Measurements from ENCODE around the gene TMEM8B. TPM values are rescaled to one million over a fixed set of nuclear protein-coding genes. Genes with fewer than 3 reads are reported as not detected.

Gene TMEM8B
- total RNA-seq, 1 experiment from 2014 or later = 4.6 TPM

DNA sequence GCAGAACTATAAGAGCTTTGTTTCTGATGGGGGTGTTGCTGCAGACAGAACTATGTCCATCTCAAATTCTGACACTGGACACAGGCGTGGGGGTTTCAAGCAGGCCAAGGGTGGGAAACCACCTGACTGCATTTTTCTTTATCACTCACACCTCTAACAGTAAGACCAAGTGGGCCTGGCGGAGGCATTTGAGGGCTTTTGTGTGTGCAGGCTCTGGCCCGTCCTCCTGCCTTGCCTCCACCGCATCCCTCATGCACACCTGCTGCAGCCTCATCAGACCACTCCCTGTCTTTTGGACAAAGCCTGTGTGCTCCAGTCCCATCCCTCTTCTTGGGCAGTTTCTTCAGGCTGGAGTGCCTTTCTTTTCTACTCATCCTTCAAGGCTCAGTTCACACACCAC, 33.3 kb downstream of the TMEM8B start:
- Mint-ChIP-seq H3K9me3 (ENCODE audit: unreplicated experiment) (no peaks in the 10 kb centered on the region), H3K27me3 (ENCODE audit: insufficient read depth, unreplicated experiment) (peaks cover 24% of the 10 kb centered on the region), H3K4me1 (ENCODE audit: insufficient read depth, unreplicated experiment) (no peaks in the 10 kb centered on the region), H3K27ac (ENCODE audit: low read depth, unreplicated experiment) (no peak overlapping the region), H3K36me3 (ENCODE audit: insufficient read depth, unreplicated experiment) (no peaks in the 10 kb centered on the region), H3K4me3 (ENCODE audit: unreplicated experiment) (no peak overlapping the region)
- CTCF ChIA-PET = interaction anchor here (2.2 kb wide), 1 partner anchor 36 kb away, joined by 5 read pairs; no protein-coding TSS in a partner anchor
- no peak for DNase-seq (ENCODE audit: unreplicated experiment)
- BruUV-seq (replicated peaks) = no TSS peak
- intact Hi-C loops (cut with micrococcal nuclease) = no loop called here
- TF ChIP-seq, protein P1, sequence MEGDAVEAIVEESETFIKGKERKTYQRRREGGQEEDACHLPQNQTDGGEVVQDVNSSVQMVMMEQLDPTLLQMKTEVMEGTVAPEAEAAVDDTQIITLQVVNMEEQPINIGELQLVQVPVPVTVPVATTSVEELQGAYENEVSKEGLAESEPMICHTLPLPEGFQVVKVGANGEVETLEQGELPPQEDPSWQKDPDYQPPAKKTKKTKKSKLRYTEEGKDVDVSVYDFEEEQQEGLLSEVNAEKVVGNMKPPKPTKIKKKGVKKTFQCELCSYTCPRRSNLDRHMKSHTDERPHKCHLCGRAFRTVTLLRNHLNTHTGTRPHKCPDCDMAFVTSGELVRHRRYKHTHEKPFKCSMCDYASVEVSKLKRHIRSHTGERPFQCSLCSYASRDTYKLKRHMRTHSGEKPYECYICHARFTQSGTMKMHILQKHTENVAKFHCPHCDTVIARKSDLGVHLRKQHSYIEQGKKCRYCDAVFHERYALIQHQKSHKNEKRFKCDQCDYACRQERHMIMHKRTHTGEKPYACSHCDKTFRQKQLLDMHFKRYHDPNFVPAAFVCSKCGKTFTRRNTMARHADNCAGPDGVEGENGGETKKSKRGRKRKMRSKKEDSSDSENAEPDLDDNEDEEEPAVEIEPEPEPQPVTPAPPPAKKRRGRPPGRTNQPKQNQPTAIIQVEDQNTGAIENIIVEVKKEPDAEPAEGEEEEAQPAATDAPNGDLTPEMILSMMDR (IDR thresholded peaks at IDR 0.05; ENCODE audit: unreplicated experiment) = no peak
- POLR2A ChIA-PET = no interaction called here

DNA sequence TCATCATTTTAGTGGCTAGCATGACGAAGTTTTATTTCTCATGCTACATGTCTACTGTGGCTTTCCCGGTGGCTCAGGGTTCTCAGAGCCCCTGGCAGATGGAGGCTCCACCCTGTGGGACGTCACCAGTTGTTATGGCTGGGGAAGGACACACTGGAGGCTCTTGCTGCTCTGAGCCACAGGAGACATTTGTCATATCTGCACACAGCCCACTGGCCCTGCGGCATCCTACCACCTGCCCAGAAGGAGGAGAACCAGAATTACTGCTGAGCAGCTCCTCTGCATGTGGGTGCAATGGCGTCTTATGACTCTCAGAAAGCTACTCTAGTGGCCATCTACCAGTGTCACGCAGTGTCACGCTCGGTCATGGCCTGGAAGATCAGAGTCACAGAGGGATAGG, 34.6 kb downstream of the TMEM8B start:
- Mint-ChIP-seq H3K4me1 (ENCODE audit: insufficient read depth, unreplicated experiment) (no peaks in the 10 kb centered on the region), H3K27me3 (ENCODE audit: insufficient read depth, unreplicated experiment) (peaks cover 20% of the 10 kb centered on the region), H3K9me3 (ENCODE audit: unreplicated experiment) (no peaks in the 10 kb centered on the region), H3K4me3 (ENCODE audit: unreplicated experiment) (no peak overlapping the region), H3K27ac (ENCODE audit: low read depth, unreplicated experiment) (no peak overlapping the region), H3K36me3 (ENCODE audit: insufficient read depth, unreplicated experiment) (no peaks in the 10 kb centered on the region)
- DNase-seq (ENCODE audit: unreplicated experiment) = no peak
- POLR2A ChIA-PET = interaction anchor here (0.9 kb wide), 1 partner anchor 35 kb away, joined by 3 read pairs; the partner anchor contains the start of genes FAM221B and TMEM8B
- TF ChIP-seq, protein P1 (IDR thresholded peaks at IDR 0.05; ENCODE audit: unreplicated experiment) = no peak
- CTCF ChIA-PET = interaction anchor here (0.6 to 2.2 kb wide), 5 partner anchors 15 to 166 kb away, joined by 3 to 5 read pairs (median 4); no protein-coding TSS in a partner anchor
- intact Hi-C loops (cut with micrococcal nuclease) = no loop called here
- no TSS peak for BruUV-seq (replicated peaks)

DNA sequence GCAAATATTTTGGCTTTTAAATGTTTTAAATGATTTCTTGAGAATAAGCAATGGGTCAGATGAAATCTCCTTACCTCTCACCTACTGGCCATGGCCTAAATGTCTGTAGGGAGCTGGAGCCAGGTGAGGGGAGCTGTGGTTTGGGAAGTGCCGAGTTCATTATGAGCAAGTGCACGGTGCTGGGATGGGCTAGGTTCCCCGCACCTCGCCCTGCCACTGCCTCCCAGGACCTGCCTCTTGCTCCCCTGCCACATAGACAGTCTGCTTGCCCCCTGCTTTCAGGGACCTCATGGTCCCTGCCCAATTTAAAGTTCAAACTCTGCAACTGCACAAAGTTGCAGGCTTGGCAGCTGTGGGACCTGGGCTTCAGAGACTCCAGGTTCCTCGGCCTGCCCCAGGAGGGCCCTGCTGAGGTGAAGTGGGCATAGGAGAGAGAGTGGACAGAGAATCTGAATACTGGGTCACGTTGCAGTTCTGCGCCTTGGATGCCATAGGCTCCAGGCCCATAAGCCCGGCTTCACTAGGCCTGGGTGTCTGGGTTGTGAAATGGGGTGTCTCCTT, 35.7 kb downstream of the TMEM8B start:
- BruUV-seq (replicated peaks) = no TSS peak
- H3K4me3 Mint-ChIP-seq (ENCODE audit: unreplicated experiment) = no peak overlapping the region

DNA sequence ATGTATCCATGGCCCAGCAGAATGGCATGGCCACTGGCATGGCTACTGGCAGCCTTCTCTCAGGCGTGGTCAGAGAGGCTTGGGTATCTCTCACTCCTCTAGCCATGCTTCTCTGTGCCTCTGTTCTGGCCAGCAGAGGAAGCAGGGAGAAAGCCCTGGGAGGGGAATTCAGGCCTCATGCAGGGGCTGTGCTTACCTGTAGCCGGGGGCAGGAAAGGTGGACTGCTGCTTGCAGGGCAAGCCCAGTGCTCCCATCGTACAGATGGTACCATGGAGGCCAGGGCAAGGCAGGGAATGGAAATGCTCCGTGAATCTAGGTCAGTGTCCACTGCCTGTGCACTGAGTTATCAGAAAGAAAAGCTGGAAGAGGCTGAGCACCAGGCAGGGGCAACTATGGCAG, 38.5 kb downstream of the TMEM8B start:
- ChIA-PET CTCF (interaction anchor here (0.6 kb wide), 1 partner anchor 1106 kb away, joined by 3 read pairs; no protein-coding TSS in a partner anchor), POLR2A (no interaction called here)
- Mint-ChIP-seq H3K4me1 (ENCODE audit: insufficient read depth, unreplicated experiment) (peaks cover 10% of the 10 kb centered on the region), H3K36me3 (ENCODE audit: insufficient read depth, unreplicated experiment) (no peaks in the 10 kb centered on the region), H3K27ac (ENCODE audit: low read depth, unreplicated experiment) (no peak overlapping the region), H3K9me3 (ENCODE audit: unreplicated experiment) (no peaks in the 10 kb centered on the region), H3K4me3 (ENCODE audit: unreplicated experiment) (no peak overlapping the region), H3K27me3 (ENCODE audit: insufficient read depth, unreplicated experiment) (no peaks in the 10 kb centered on the region)
- DNase-seq (ENCODE audit: unreplicated experiment) = no peak
- intact Hi-C loops (cut with micrococcal nuclease) = no loop called here
- TF ChIP-seq, protein P1 (IDR thresholded peaks at IDR 0.05; ENCODE audit: unreplicated experiment) = no peak
- no TSS peak for BruUV-seq (replicated peaks)

More for the DNA sequence above, 35.7 kb downstream of the TMEM8B start:
- Mint-ChIP-seq H3K4me1 (ENCODE audit: insufficient read depth, unreplicated experiment) (no peaks in the 10 kb centered on the region), H3K27ac (ENCODE audit: low read depth, unreplicated experiment) (no peak overlapping the region), H3K36me3 (ENCODE audit: insufficient read depth, unreplicated experiment) (no peaks in the 10 kb centered on the region), H3K27me3 (ENCODE audit: insufficient read depth, unreplicated experiment) (peaks cover 20% of the 10 kb centered on the region), H3K9me3 (ENCODE audit: unreplicated experiment) (no peaks in the 10 kb centered on the region)
- DNase-seq (ENCODE audit: unreplicated experiment) = no peak
- TF ChIP-seq, protein P1 (IDR thresholded peaks at IDR 0.05; ENCODE audit: unreplicated experiment) = no peak
- ChIA-PET POLR2A (interaction anchor here (1.3 kb wide), 1 partner anchor 32 kb away, joined by 3 read pairs; no protein-coding TSS in a partner anchor), CTCF (interaction anchor here (2.1 kb wide), 1 partner anchor 17 kb away, joined by 9 read pairs; no protein-coding TSS in a partner anchor)
- intact Hi-C loops (cut with micrococcal nuclease) = no loop called here
